Right atrium auricular region (tissue), 2 donors: Measurements from ENCODE around the gene UCKL1. TPM values are rescaled to one million over a fixed set of nuclear protein-coding genes. Genes with fewer than 3 reads are reported as not detected.

Source experiments
- DNase-seq: peaks from one replicate; pipeline ENCODE4 v3.0.0-alpha.2; 2019; ENCODE audit warnings: low spot score
- H3K27ac ChIP-seq, 2 donors: fragments of 200-600 bp; sonication (generic); 1 replicate in 1 of 2; 2 replicates in 1 of 2; pipeline ENCODE4 v1.5.1; 2016 to 2019
- H3K27me3 ChIP-seq, 2 donors: fragments of 200-600 bp; sonication (generic); one replicate each; pipeline versions ENCODE4 v1.5.1 to v1.6.0; 2017 to 2019
- H3K36me3 ChIP-seq: fragments of 200-600 bp; sonication (generic); one replicate; pipeline ENCODE4 v1.5.1; 2016
- H3K4me1 ChIP-seq, 2 donors: fragments of 200-600 bp; sonication (generic); one replicate each; pipeline versions ENCODE4 v1.5.1 to v1.6.0; 2017 to 2019
- H3K4me3 ChIP-seq, 2 donors: fragments of 200-600 bp; sonication (generic); 1 replicate in 1 of 2; 2 replicates in 1 of 2; pipeline ENCODE4 v1.5.1; 2017 to 2019; ENCODE audit warnings: mild to moderate bottlenecking in 1 of 2, moderate library complexity in 1 of 2
- H3K9me3 ChIP-seq, 2 donors: fragments of 200-600 bp; sonication (generic); one replicate each; pipeline ENCODE4 v1.5.1; 2019
- CTCF ChIP-seq, 2 donors: fragments of 200-600 bp; sonication (generic); IDR thresholded peaks; one replicate each; pipeline ENCODE4 v1.5.1; 2019; ENCODE audit warnings: antibody characterized with exemption in 2 of 2
- total RNA-seq, 2 donors: library from RNA; depleted of rRNA; stranded (reverse); fragments of >200 nt; gene quantifications; one replicate each; pipeline ENCODE4 v1.1.0, GENCODE V29; 2016

Gene UCKL1
- total RNA-seq, 2 donors from 2014 or later = 25.9 to 27.6 TPM

- Histone ChIP-seq H3K4me3 (peak overlapping the region; percentile 64 to 70), H3K36me3 (peaks cover 6% of the 10 kb centered on the region), H3K9me3 (no peaks in the 10 kb centered on the region), H3K4me1 (peaks cover 0 to 47% of the 10 kb centered on the region in 2 donors), H3K27me3 (no peaks in the 10 kb centered on the region), H3K27ac (peak overlapping the region; percentile 76 to 77)
- no peak for TF ChIP-seq CTCF (IDR thresholded peaks at IDR 0.05)
- no peak for DNase-seq
Measured at GRCh38 chr20:63895952-63896263, 60.3 kb downstream of the UCKL1 start.

DNA sequence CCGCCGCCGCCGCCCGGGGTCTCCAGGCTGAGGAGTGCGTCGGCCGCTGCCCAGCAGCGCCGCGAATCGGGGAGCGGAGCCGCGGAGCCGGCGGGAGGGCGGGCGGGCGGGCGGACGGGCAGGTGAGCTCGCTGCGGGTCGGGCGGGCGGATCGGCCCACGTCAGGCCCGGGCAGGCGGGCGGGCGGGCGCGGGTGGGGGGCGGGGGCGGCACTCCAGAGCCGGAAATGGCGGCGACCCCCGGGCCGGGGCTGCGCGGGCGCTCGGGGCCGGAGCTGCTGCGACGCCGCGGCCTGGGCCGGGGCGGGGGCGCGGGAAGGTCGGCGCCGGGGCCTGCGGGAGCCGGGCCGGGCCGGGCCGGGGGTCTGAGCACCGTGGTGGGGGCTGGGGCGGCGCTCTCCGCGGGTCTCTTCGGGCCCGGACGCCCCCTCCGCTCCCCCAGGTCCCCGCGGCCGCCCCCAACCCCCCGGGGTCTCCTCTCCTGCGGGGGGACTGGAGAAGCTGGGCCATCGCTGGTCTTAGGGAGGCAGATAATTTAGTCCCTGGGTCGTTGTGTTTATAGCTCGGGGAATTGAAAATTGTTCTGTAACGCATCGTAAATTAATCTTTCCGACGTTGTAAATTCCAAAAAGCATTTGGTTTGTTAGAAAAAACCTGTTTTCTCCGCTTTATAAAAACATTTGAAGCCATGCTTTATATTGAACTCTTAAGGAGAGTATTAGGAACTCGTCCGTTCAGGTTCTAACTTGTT, 60.8 kb downstream of the UCKL1 start:
- Histone ChIP-seq H3K4me3 (peak overlapping the region; percentile 64 to 70), H3K27me3 (no peaks in the 10 kb centered on the region), H3K4me1 (peaks cover 0 to 45% of the 10 kb centered on the region in 2 donors), H3K9me3 (no peaks in the 10 kb centered on the region), H3K36me3 (peaks cover 11% of the 10 kb centered on the region), H3K27ac (peak overlapping the region; percentile 76 to 77)
- TF ChIP-seq CTCF (IDR thresholded peaks at IDR 0.05) = no peak
- no peak for DNase-seq

DNA sequence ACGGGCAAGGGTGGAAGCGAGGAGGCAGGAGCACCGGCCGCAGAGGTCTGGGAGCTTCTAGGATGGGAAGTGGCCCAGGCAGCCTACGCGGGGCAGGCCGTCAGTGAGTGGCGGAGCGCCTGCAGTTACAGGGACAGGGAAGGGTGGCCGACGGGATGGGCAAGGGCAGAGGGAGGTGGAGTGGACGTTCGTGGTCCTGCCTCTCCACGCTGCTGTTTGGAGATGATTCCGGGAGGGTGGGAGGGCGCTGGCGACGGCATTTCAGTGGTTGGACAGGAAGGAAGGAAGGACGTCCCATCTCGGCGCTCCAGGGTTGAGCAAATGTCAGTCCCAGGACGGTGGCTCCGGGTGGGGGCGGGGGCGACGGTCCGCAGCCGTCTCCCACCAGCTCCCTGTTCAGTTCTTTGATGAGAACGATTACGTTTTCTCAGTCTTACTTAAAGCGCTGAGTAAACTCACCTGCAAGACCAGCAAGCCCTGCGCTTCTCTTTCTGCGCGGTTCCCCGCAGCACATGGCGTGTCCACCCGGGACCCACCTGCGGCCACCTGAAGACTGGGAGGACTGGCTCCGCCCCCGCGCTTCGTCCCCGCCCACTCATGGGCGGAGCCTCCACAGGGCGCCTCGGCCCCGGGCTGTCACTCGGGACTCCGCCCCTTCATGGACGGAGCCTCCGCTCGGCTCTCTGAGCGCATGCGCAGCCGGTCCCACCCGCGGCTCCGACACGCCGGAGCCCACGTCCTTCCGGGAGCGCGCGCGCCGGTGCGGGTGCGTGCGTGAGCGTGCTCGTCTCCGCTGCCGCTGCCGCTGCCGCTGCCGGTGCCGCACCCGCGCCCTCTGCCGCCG, 61.6 kb downstream of the UCKL1 start, which contains the start of gene DNAJC5:
Gene DNAJC5, plus strand, starts transcription at position 769 of the 844 bp plus-strand sequence. CDS start 33,220 bp downstream, outside the sequence.
- Histone ChIP-seq H3K4me3 (peak within 1 kb of the TSS; percentile 64 to 70), H3K36me3 (peaks cover 19% of the 10 kb centered on the region), H3K9me3 (no peaks in the 10 kb centered on the region), H3K4me1 (peaks cover 0 to 45% of the 10 kb centered on the region in 2 donors), H3K27ac (peak within 1 kb of the TSS; percentile 76 to 77), H3K27me3 (no peaks in the 10 kb centered on the region)
- peak; percentile 90 for DNase-seq
- no peak for TF ChIP-seq CTCF (IDR thresholded peaks at IDR 0.05)

DNA sequence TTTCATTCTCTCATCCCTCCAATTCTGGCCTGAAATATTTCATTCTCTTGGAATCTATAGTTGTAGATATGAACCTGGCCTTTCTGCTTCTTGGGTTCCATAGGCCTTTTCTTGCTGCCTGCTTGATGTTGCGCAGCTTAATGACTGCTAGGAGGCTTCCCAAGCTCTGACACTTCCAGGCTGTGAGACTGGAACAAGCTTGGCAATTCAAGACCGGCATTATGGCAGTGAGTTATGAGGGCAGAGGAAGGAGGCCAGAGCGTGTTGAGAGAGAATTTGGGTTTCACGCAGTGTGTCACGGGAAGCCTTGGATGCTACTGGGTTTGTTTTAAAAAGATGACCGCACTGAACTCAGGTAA, 62.2 kb downstream of the UCKL1 start:
- no peak for TF ChIP-seq CTCF (IDR thresholded peaks at IDR 0.05)
- Histone ChIP-seq H3K36me3 (peaks cover 25% of the 10 kb centered on the region), H3K4me3 (peak overlapping the region in 1 of 2 donors; percentile 64), H3K4me1 (peaks cover 0 to 40% of the 10 kb centered on the region in 2 donors), H3K27me3 (no peaks in the 10 kb centered on the region), H3K27ac (peak overlapping the region; percentile 74 to 77), H3K9me3 (no peaks in the 10 kb centered on the region)
- no peak for DNase-seq

DNA sequence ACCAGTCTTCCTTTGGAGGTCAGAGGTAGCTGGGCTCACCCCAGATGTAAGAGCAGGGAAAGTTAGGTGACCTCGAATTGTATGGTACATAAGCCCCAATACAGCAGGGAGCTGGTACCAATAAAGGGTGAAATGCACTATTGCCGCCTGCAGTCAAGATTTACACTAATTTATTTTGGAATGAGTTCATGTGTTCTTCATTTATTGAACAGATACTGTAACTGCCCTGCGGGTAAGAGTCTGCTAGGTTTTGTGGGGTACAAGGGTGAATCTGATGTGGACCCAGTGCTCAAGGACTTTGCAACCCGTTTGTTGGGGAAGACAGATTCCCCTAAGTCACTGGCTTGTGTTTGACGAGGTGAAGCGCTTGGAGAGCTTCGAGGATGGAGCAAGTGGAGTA, 63.8 kb downstream of the UCKL1 start:
- no peak overlapping the region for H3K27ac ChIP-seq
- no peaks in the 10 kb centered on the region for H3K27me3 ChIP-seq
- no peaks in the 10 kb centered on the region for H3K9me3 ChIP-seq
- no peak overlapping the region for H3K4me3 ChIP-seq
- no peak for DNase-seq
- TF ChIP-seq CTCF (IDR thresholded peaks at IDR 0.05) = no peak
- H3K36me3 ChIP-seq = peaks cover 37% of the 10 kb centered on the region
- peaks cover 0 to 25% of the 10 kb centered on the region in 2 donors for H3K4me1 ChIP-seq
